ENCODE data around the gene PPP2R5B.

PPP2R5B gene

GRCh38 chr11:64908766-64909165 is 15.7 kb upstream of the PPP2R5B start:
- DNase-seq (ENCODE audit: low read depth, low spot score), result no peak

DNA sequence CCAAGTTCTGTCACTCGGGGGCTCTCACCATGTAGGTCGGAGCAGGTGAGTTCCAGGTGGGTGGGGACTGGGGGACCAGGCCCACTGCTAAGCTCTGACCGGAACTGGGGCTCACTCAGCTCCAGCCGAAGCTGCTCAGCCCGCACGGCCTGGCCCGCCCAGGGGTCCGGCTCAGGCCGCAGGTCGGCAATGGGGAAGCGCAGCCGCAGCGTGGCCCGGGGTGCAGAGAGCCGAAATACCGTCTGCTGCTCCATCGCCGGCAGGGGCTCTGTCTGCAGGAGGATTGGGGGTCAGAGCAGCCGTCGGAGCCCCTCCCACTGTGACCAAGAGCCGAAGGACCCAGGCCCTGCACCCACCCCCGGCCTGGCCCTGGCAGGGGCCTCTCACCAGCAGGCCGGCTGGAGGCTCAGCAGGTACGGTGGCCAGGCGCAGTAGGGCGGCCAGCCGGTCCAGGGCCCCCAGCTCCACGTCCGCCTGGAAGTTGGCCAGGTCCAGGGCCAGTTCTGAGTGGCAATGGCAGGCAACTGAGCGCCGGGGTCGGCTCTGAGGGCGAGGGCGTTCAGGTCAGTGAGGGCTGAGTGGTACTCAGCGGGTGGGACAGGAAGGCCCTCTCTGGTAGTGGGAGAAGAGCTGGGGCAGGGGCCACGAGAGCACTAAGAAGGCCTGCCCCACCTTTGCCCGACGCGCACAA is 14.7 kb upstream of the PPP2R5B start:
- no peak for DNase-seq (ENCODE audit: low read depth, low spot score)

GRCh38 chr11:64910451-64911093 is 13.9 kb upstream of the PPP2R5B start:
- DNase-seq (ENCODE audit: low read depth, low spot score), result no peak

DNA sequence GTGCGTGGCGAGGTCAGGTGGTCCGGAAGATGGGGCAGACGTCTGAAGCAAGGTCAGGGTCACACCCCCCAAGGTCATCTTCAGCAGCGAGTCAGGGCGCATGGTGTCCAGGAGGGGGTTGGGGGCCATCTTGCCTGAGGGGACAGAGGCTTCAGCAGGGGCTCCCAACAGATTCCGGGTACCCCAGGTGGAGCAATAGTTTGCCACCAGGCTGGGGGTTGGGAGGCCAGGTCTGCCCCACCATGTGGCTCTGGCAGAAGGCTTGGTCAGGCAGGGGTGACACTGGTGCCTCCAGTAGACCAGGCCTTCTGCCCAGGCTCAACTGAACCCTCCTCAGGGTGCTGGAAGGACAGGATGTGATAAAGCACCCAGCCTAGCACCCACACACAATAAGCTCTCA is 13.3 kb upstream of the PPP2R5B start:
- no peak for DNase-seq (ENCODE audit: low read depth, low spot score)

DNA sequence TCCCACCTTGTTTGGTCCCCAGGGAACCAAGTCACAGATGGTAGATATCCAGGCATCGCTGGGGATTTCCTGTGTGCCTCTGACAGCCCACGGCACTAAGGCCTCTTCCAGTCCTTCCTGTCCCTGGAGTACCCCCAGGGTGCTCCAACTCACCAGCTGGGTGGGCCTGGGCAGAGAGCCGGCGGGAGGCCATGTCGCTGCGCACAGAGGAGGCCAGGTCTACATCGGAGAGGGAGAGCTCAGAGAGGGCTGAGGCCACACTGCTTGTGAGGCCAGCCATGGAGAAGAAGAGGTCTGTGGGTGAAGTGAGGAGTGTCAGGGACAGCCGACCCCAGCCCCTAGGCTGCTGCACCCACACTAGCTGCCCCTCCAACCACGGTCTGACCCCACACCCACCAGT is 12.8 kb upstream of the PPP2R5B start:
- DNase-seq (ENCODE audit: low read depth, low spot score), result no peak

GRCh38 chr11:64913171-64913727 is 11.2 kb upstream of the PPP2R5B start:
- no peak for DNase-seq (ENCODE audit: low read depth, low spot score)

- DNase-seq (ENCODE audit: low read depth, low spot score), result no peak
Measured at GRCh38 chr11:64914123-64914522, 10.4 kb upstream of the PPP2R5B start.

DNA sequence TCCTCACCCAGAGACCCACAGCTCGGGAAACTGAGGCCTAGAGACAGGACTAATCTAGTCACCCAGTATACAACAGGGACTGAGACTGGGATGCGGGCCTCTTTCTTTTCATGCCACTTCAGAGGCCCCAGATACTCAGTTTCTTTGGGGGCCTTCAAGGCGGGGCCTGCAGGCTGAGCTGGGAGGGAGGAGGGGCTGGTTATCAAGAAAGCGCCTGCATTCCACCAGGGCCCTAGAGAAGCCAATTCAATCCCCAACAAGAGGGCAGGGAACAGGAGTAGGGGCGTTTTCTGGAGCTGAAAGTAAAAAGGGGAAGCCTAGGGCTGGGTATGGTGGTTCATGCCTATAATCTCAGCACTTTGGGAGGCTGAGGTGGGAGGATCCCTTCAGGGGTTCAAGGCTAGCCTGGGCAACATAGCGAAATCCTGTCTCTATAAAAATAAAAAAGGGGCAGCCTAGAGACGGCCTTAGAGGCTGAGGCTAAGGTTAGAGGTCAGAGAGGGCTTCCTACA is 9.1 kb upstream of the PPP2R5B start:
- DNase-seq (ENCODE audit: low read depth, low spot score), result no peak

- no peak for DNase-seq (ENCODE audit: low read depth, low spot score)
Measured at GRCh38 chr11:64916040-64916774, 8.3 kb upstream of the PPP2R5B start.

DNA sequence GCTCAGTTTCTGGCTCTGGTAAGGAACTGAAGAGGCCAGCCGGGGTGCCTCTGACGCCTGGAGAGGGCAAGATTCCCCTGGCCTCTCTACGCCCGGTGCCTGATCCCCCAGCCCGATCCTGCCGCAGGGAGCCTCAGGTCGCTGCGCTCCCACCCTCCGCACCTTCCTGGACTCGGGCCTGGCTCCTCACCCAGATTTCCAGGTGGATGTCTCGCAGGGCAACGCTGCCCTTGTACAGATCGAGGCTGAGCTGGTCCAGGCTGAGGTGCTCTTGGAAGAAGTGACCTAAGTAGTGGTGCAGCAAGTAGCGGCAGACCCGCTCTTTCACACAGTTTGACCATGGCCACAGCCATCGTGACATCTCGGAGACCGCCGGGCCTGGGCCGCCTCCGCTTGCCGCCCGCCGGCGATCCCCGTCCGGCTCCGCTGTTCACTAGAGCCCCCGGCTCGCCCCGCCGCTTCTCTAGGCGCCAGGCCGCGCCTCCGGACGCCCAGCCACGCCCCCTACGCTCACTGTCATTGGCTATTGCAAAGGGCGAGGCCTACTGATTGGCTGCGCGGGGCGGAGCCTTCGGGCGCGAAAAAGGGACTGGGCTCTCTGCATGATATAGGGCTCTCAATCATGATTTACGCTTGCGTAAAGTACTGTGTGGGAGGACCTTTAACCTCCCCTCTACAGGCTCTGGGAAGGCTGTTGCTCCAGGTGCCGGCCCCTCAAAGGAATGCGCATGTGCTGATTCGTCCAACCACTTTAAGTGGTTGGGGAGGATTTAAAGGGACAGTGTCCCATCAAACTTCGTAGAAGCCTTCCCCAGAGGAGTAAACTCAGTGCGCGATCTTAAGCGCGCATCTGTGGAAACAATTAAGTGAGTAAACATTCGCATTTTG is 7.5 kb upstream of the PPP2R5B start, which contains the start of gene ATG2A:
TSS of gene ATG2A (minus strand) at position 435 of the 888 bp plus-strand sequence. CDS start at position 361, 74 bp downstream.
- peak; percentile 98 for DNase-seq (ENCODE audit: low read depth, low spot score)

- no peak for DNase-seq (ENCODE audit: low read depth, low spot score)
Measured at GRCh38 chr11:64917663-64917995, 6.9 kb upstream of the PPP2R5B start.

DNA sequence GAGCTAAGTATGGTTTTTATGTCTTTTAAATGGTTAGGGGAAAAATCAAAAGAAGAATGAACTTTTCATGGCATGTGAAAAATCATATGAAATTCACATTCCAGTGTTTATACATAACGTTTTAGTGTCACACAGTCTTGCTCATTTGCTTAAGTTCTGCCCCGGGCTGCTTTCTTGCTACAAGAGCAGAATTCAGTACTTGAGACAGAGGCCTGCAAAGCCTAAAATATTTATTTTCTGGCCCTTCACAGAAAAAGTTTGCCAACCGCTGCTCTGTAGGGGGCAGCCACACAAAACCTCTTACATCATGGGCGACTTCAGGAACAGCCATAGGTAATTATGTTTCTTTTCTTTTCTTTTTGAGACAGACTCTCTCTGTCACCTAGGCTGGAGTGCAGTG is 6.5 kb upstream of the PPP2R5B start:
- no peak for DNase-seq (ENCODE audit: low read depth, low spot score)

DNA sequence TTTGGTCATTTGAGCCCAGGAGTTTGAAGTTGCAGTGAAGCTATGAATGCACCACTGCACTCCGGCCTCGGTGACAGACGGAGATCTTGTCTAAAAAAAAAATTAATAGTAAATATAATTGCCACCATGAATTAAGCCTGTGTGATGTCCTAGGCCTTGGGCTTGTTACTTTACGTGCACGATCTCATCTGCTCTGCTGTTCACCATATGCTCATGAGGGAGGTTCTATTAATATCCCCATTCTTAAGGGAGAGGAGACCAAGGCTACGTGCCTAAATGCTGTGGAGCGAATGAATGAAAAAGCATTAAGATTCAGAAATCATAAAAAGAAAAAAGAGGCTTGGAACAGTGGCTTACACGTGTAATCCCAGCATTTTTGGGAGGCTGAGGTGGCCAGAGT is 4.9 kb upstream of the PPP2R5B start:
- DNase-seq (ENCODE audit: low read depth, low spot score), result no peak

- no peak for DNase-seq (ENCODE audit: low read depth, low spot score)
Measured at GRCh38 chr11:64920124-64920523, 4.4 kb upstream of the PPP2R5B start.

GRCh38 chr11:64921384-64921783 is 3.1 kb upstream of the PPP2R5B start:
- no peak for DNase-seq (ENCODE audit: low read depth, low spot score)

DNA sequence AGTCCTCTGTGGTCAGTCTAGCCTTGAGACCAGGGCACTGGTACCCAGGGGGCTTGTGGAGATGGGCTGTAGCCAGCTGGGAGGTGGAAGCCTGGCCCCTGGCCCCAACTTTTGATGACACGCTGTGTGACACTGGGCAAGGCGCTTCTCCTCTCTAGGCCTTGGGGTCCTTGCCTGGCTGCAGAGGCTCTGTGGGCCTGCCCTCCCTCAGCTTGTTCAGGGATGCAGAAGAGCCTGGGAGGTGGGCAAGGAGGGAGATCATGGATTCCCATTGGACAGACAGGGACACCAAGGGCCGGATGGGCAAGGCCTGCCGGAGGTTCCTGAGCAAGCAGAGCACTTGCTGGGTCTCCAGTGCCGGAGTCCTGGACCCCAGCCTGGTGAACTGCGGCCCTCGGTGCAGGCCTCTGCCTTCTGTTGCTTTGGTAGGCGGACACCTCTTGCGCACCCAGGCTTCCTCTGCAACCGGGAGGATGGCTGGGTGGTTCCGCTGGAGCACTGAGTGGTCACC is 1.3 kb upstream of the PPP2R5B start:
- no peak for DNase-seq (ENCODE audit: low read depth, low spot score)

- no peak for DNase-seq (ENCODE audit: low read depth, low spot score)
Measured at GRCh38 chr11:64924910-64925284, 408 bp downstream of the PPP2R5B start.

- no peak for DNase-seq (ENCODE audit: low read depth, low spot score)
Measured at GRCh38 chr11:64925536-64926436, 1.3 kb downstream of the PPP2R5B start.

DNA sequence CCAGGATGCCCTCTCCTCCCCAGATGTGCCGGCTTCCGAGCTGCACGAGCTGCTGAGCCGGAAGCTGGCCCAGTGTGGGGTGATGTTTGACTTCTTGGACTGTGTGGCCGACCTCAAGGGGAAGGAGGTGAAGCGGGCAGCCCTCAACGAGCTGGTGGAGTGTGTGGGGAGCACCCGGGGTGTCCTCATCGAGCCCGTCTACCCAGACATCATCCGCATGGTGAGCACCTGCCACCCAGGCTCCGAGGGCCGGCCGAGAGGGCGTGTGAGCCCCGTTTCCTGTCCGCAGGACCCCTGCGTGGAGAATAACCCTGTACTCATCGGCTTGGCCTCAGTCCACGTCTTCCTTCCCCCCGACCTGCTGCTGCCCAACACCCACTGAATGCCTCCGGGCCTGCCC is 2.2 kb downstream of the PPP2R5B start:
- DNase-seq (ENCODE audit: low read depth, low spot score), result no peak

- no peak for DNase-seq (ENCODE audit: low read depth, low spot score)
Measured at GRCh38 chr11:64928957-64929356, 4.5 kb downstream of the PPP2R5B start.
